ENCODE data around the gene FBXW4.

GRCh38 chr10:101609481-101609880, 85.5 kb downstream of the FBXW4 start:
- no peak for TF ChIP-seq EP300 (IDR thresholded peaks at IDR 0.05; ENCODE audit: borderline replicate concordance in 1 of 2, low read depth in 1 of 2, low read length in 1 of 2)
- TF ChIP-seq YY1 (IDR thresholded peaks at IDR 0.05; ENCODE audit: low read depth): no peak
- TF ChIP-seq, protein P1, sequence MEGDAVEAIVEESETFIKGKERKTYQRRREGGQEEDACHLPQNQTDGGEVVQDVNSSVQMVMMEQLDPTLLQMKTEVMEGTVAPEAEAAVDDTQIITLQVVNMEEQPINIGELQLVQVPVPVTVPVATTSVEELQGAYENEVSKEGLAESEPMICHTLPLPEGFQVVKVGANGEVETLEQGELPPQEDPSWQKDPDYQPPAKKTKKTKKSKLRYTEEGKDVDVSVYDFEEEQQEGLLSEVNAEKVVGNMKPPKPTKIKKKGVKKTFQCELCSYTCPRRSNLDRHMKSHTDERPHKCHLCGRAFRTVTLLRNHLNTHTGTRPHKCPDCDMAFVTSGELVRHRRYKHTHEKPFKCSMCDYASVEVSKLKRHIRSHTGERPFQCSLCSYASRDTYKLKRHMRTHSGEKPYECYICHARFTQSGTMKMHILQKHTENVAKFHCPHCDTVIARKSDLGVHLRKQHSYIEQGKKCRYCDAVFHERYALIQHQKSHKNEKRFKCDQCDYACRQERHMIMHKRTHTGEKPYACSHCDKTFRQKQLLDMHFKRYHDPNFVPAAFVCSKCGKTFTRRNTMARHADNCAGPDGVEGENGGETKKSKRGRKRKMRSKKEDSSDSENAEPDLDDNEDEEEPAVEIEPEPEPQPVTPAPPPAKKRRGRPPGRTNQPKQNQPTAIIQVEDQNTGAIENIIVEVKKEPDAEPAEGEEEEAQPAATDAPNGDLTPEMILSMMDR (IDR thresholded peaks at IDR 0.05): no peak
- no peak for TF ChIP-seq RCOR1 (IDR thresholded peaks at IDR 0.05; ENCODE audit: low read length)
- no peak for TF ChIP-seq CHD2 (IDR thresholded peaks at IDR 0.05; ENCODE audit: low read length, partially characterized antibody)
- TF ChIP-seq, protein P2, sequence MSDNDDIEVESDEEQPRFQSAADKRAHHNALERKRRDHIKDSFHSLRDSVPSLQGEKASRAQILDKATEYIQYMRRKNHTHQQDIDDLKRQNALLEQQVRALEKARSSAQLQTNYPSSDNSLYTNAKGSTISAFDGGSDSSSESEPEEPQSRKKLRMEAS (IDR thresholded peaks at IDR 0.05; ENCODE audit: low read depth): no peak
- no peak for TF ChIP-seq GABPA (IDR thresholded peaks at IDR 0.05; ENCODE audit: low read depth)
